ENCODE results near the gene CRB2.
"Not testable (repeated sequence)": the region's sequence is repeated elsewhere in the genome, so short reads cannot be mapped to it uniquely, and the experiment has no call there.

The CRB2 gene

DNA sequence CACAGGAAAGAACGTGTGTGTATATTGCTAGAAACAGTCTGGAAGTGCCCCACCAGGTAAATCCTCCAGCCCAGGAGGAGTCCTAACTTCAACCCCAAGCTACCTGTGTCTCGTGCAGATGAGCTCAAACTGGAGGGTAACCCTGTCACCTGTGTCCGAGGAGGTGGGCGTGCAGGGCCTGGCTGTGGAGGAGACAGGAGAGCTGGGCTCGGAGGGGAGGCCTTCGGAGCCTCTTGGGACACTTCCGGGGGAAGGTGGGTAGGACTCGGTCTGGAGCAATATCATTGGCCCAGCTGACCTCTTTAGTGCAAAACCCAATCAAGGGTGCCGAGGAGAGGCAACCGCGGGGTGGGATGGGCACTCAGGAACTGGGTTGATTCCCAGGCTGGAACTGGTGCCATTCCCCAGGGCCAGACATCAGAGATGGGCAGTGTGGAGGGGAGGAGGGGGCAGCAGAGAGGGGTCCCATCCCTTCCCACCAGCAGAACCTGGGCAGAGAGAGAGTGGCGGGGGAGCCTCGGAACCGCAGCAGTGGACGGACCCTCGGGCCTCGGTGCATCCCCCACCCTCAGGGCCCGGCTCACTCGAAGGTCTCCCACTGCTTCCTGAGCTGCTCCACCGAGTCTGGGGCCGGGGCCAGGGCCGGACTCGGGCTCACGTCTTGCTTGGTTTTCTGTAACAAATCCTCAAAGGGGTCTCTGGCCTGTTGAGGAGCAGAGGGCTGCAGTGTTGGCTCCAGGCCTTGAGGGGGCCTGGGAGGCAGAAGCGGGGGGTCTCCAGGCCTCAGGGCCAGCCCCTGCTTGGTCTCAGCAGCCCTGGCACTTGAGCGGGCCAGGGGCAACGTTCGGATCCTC, 25.1 kb downstream of the CRB2 start:
- DNase-seq (ENCODE audit: low spot score): no peak

DNA sequence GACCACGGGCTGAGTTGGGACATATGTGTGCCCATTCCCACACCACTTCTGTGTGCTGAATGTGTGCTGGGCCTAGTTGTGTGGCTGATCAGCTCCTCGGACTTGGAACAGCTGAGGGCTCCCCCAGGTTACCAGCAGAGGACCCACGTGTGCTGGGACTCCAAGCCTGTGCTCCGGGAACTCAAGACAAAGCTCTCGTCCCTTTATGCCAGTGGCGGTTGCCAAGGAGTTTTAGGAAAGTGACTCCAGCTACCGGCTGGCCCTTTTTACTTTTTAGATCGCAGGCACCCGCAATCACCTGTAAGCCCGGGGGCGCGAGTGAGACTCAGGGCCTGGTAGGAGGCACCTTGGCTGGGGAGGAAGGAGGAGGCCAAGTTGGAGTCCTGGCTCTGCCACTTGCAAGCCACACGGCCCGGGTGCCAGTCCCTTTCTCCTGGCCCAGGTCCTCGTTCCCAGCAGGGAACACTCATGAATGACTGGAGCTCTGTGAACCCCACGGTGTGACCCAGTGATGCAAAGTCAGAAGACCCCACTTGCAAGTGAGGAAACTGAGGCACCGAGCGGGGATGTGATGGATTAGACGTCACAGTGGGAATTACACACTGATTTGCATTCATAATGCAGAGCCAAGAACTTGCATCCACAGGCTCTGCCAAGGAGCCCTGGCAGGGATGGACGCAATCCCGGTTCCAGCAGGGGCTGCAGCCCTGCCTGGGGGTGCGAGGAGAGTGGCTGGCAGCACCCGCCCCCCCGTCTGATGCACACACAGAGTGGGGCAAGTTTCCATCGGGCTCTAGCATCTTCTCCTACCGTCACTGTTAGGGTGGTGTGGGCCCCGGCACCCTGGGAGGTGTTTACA, 26.9 kb downstream of the CRB2 start:
- no peak for DNase-seq (ENCODE audit: low spot score)

- no peak for DNase-seq (ENCODE audit: low spot score)
Measured at GRCh38 chr9:123383512-123384170, 27.6 kb downstream of the CRB2 start.

GRCh38 chr9:123387686-123388085, 31.7 kb downstream of the CRB2 start:
- DNase-seq (ENCODE audit: low spot score): no peak

DNA sequence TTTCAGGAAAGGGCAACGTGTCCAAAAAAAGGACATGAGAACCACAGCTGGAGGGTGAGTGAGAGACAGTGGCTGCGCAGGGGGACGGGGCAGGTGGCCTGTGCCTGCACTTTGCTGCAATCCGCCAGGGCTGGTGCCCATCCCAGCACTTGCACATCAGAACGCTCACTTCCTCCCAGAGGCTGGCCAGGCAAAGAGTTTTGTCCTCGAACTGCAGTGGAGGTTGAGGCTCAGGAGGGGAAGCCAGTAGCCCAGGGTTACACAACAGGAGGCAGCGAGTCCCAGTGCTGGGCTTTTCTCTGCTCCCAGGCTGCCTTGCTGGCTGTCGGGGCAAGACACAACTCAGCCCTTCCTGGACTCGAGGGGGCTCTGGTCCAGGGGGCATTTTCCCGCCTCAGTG, 33.1 kb downstream of the CRB2 start:
- no peak for DNase-seq (ENCODE audit: low spot score)

- DNase-seq (ENCODE audit: low spot score): no peak
Measured at GRCh38 chr9:123389698-123390097, 33.7 kb downstream of the CRB2 start.

GRCh38 chr9:123390337-123391135, 34.5 kb downstream of the CRB2 start:
- no peak for DNase-seq (ENCODE audit: low spot score)

DNA sequence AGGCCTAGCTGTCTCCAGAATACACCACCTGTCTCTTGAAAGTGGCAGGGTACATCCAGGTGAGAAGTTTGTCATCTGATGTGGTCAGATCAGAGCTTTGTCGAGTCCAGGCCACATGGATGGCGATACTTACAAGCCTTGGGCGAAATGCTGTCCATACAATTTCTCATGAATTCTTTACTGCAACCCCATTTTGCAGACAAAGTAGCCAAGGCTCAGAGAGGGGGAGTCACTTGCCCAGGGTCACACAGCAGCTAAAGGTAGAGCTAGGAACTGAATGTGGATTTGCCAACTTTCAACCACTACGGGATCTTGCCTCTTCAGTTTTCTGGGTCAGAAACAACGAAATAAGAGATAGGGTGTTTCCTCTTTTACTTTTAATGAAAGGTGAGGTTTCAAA, 35.2 kb downstream of the CRB2 start:
- no peak for DNase-seq (ENCODE audit: low spot score)

- DNase-seq (ENCODE audit: low spot score): no peak
Measured at GRCh38 chr9:123391946-123392345, 35.9 kb downstream of the CRB2 start.

DNA sequence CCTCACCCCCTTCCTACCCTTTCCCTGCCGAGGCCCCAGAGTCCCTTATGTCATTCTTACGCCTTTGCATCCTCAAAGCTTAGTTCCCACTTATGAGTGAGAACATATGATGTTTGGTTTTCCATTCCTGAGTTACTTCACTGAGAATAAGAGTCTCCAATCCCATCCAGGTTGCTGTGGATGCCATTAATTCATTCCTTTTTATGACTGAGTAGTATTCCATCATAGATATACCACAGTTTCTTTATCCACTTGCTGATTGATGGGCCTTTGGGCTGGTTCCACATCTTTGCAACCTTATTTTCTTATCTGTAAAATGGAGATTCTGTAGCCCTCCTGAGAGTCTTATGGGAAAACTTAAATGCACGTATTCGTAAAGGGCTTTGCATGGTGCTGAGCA, 36.8 kb downstream of the CRB2 start:
- DNase-seq (ENCODE audit: low spot score): no peak

- no peak for DNase-seq (ENCODE audit: low spot score)
Measured at GRCh38 chr9:123394291-123395235, 38.6 kb downstream of the CRB2 start.

DNA sequence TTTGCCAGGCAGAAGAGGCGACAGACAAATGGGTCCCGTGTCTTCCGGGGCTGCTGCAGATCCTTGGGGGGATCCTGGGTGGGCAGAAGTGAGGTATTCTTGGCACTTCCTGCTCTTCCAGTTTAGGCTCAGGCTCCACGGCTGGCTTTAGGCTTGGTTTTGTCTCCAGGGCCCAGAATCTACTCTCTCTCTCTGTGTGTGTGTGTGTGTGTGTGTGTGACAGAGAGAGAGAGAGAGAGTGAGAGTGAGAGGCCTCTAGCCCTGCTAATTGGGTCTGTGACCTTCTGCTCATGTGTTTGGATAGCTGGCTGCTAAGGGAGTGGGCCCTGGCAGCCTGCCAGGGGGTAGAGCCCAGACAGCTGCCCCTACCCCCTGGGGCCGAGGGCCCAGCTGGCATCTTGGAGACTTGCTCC, 39.3 kb downstream of the CRB2 start:
- DNase-seq (ENCODE audit: low spot score): no peak

- DNase-seq (ENCODE audit: low spot score): no peak
Measured at GRCh38 chr9:123395689-123396511, 39.9 kb downstream of the CRB2 start.

DNA sequence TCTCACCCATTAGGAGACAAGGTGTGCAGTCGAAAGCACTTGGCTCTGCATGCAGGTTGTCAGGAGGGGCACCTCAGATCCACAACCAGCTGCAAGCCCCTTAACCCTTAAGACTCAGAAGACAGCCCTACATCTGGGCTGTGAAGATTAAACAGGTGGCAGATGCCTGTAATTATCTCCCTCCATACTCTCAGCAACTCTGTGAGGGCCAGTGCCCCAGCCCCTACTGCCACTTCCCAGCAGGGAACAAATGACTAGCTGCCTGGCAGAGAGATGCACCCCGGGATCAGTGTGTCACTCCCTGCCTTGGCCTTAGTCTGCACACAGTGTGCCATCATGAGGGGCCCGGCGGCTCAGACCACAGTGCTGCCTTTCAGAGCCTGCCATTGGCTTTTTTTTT, 42.0 kb downstream of the CRB2 start:
- no peak for DNase-seq (ENCODE audit: low spot score)

- not testable (repeated sequence) for DNase-seq (ENCODE audit: low spot score)
Measured at GRCh38 chr9:123398938-123399337, 42.9 kb downstream of the CRB2 start.

DNA sequence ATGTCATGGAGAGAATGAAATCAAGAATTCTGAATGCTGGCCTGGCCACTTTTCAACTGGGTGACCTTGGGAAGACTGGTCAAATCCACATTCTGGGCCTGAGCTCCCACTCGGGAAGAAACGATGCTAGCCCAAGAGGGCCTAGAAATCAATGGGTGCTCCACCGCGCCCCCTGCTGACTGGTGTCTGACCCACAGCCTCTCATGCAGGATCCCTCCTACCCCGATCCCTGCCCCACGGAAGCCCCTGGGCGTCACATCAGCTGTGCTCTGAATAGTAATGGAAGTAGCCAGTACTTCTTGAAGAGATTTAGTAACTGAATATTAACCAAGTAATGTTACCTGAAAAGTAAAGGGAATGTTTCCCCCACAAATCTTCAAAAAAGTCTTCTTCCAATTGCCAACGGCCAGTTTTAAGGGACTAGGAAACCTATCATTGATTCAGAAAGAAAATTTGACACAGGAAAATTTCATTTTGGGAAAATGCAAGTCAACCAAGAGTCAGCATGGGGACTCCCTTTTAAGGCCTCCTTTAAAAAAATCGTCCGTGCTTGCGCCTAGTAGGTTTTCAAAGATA, 43.9 kb downstream of the CRB2 start:
- DNase-seq (ENCODE audit: low spot score): peak; percentile 47

DNA sequence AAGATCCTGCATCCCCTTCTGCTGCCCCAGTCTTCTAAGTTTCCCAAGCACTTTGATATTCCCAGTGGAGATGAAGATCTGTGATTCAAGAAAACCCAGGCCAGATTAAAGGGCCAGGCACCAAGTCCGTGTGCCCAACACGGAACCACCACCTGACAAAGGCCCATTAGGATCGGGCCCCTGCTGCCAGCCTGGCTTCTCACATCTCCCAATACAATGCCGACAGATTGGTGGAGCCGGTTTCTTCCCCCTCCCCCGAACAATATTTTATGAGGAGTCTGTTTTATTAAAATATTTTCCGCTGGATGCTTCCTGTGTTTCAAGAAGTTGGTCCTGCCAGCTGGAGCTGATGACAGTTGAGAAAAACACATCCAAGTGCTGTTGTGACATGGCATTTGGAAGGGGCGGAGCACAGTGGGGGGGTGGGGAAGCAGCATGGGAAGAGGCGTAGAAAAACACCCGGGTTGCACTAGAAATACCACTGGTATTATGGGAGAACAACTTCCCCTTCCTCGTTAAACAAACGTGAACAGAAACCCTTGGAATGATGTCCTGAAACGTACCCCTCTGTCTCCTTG, 45.0 kb downstream of the CRB2 start:
- no peak for DNase-seq (ENCODE audit: low spot score)

DNA sequence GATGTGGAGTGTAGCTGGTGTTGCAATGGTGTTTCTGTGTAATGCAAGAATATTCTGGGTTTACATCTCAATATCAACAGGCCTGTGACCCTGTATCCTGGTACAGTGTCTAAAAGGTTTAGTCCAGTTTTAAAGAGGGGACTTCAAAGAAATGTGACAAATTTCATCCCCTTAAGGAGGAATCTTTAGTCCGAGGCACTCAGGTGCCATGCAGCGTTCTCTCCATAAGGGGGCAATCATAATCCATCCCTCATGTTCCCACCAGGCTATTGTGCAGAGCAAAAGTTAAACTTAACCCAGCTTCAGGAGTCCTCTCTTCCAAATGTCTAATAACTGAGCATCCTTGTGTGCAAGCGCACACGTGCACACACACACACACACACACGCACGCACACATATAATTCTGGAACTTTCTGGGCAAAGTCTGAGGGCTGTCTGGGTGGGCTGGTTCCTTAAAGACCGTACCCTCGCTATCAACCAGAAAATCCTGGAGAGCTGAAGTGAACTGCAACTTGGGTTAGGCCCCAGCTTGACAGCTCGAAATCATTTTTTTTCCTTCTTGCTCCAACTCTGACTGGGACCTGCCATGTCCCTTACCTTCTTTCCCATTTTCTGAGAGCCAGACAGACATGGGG, 46.0 kb downstream of the CRB2 start:
- peak; percentile 87 for DNase-seq (ENCODE audit: low spot score)

All from COLO829 (cell line).